Tibial nerve (tissue), 4 donors: Measurements from ENCODE around the gene EXOSC1. TPM values are rescaled to one million over a fixed set of nuclear protein-coding genes. Genes with fewer than 3 reads are reported as not detected.
"Not testable (repeated sequence)": the region's sequence is repeated elsewhere in the genome, so short reads cannot be mapped to it uniquely, and the experiment has no call there.

Experiments
- DNase-seq, 2 donors: peaks; one replicate each; pipeline ENCODE4 v3.0.0-alpha.2; 2019; ENCODE audit warnings: low spot score in 2 of 2
- H3K27ac ChIP-seq, 4 donors: fragments of 200-600 bp; sonication (generic) in 3 of 4; one replicate each; pipeline ENCODE4 v1.5.1; 2017 to 2019; ENCODE audit warnings: mild to moderate bottlenecking in 1 of 4
- H3K27me3 ChIP-seq, 2 donors: fragments of 200-600 bp; sonication (generic) in 1 of 2; one replicate each; pipeline versions ENCODE4 v1.5.1 to v1.6.0; 2017 to 2019
- H3K36me3 ChIP-seq, 3 donors: fragments of 200-600 bp; sonication (generic); one replicate each; pipeline ENCODE4 v1.5.1; 2018 to 2019
- H3K4me1 ChIP-seq, 4 donors: fragments of 200-600 bp; sonication (generic) in 3 of 4; one replicate each; pipeline ENCODE4 v1.5.1; 2017 to 2019
- H3K4me3 ChIP-seq, 4 donors: fragments of 200-600 bp; sonication (generic) in 3 of 4; one replicate each; pipeline ENCODE4 v1.5.1; 2017 to 2019; ENCODE audit warnings: mild to moderate bottlenecking in 1 of 4, moderate library complexity in 1 of 4
- H3K9me3 ChIP-seq, 4 donors: fragments of 200-600 bp; sonication (generic) in 3 of 4; one replicate each; pipeline ENCODE4 v1.5.1; 2017 to 2019
- CTCF ChIP-seq, 5 experiments: fragments of 200-600 bp in 3 of 5; fragments of 450-650 bp in 2 of 5; sonication (generic) in 3 of 5; IDR thresholded peaks; one replicate each; pipeline ENCODE4 v1.5.1; 2016 to 2019; ENCODE audit warnings: antibody characterized with exemption in 5 of 5, mild to moderate bottlenecking in 3 of 5, moderate library complexity in 2 of 5
- EP300 ChIP-seq, 2 donors: sonication (generic); formaldehyde crosslinking; IDR thresholded peaks; one replicate each; pipeline ENCODE4 v1.6.1; 2017; ENCODE audit warnings: antibody characterized with exemption in 2 of 2, mild to moderate bottlenecking in 1 of 2
- POLR2A ChIP-seq, 2 donors: fragments of 450-650 bp; IDR thresholded peaks; one replicate each; pipeline ENCODE4 v1.6.1; 2017; ENCODE audit warnings: antibody characterized with exemption in 2 of 2, mild to moderate bottlenecking in 2 of 2, moderate library complexity in 2 of 2
- WGBS, 2 donors: methylation state at CpG; one replicate each; pipeline ENCODE4 v1.1.5; 2018; 5-methylcytosine and 5-hydroxymethylcytosine counted together
- total RNA-seq, 4 donors: library from RNA; depleted of rRNA; stranded (reverse); fragments of >200 nt; gene quantifications; one replicate each; pipeline ENCODE4 v1.1.0, GENCODE V29; 2016

Gene EXOSC1
- total RNA-seq, 4 donors from 2014 or later, result 21.6 to 40.8 (median 33.4) TPM

- no peak for TF ChIP-seq EP300 (IDR thresholded peaks at IDR 0.05)
- TF ChIP-seq CTCF (IDR thresholded peaks at IDR 0.05), result no peak
- TF ChIP-seq POLR2A (IDR thresholded peaks at IDR 0.05), result no peak
- WGBS, 2 donors, result 83 to 88% methylated on average over 10 of the region's 10 CpGs
Measured at GRCh38 chr10:97412891-97413304, 32.9 kb downstream of the EXOSC1 start.

GRCh38 chr10:97411406-97411805, 34.4 kb downstream of the EXOSC1 start:
- Histone ChIP-seq H3K4me3 (no peak overlapping the region), H3K4me1 (peaks cover 0 to 19% (median 7%) of the 10 kb centered on the region in 4 donors), H3K36me3 (no peaks in the 10 kb centered on the region), H3K27ac (no peak overlapping the region), H3K9me3 (no peaks in the 10 kb centered on the region), H3K27me3 (no peaks in the 10 kb centered on the region)
- 67% methylated on average over 4 of the region's 4 CpGs for WGBS, 2 donors
- no peak for TF ChIP-seq CTCF (IDR thresholded peaks at IDR 0.05)
- no peak for TF ChIP-seq POLR2A (IDR thresholded peaks at IDR 0.05)
- no peak for TF ChIP-seq EP300 (IDR thresholded peaks at IDR 0.05)
- no peak for DNase-seq

More at GRCh38 chr10:97412891-97413304, 32.9 kb downstream of the EXOSC1 start:
- Histone ChIP-seq H3K9me3 (no peaks in the 10 kb centered on the region), H3K27me3 (no peaks in the 10 kb centered on the region), H3K27ac (no peak overlapping the region), H3K4me1 (peaks cover 0 to 4% (median 0%) of the 10 kb centered on the region in 4 donors), H3K4me3 (no peak overlapping the region), H3K36me3 (no peaks in the 10 kb centered on the region)
- DNase-seq, result no peak

GRCh38 chr10:97408496-97408992, 37.3 kb downstream of the EXOSC1 start:
- DNase-seq, result no peak
- H3K27ac ChIP-seq, result no peak overlapping the region
- no peak overlapping the region for H3K4me3 ChIP-seq
- TF ChIP-seq POLR2A (IDR thresholded peaks at IDR 0.05) (no peak), CTCF (IDR thresholded peaks at IDR 0.05) (no peak), EP300 (IDR thresholded peaks at IDR 0.05) (no peak)
- H3K9me3 ChIP-seq, result no peaks in the 10 kb centered on the region
- WGBS, 2 donors, result 52 to 56% methylated on average over 10 of the region's 10 CpGs
- H3K36me3 ChIP-seq, result no peaks in the 10 kb centered on the region
- H3K27me3 ChIP-seq, result no peaks in the 10 kb centered on the region
- peaks cover 0 to 19% (median 7%) of the 10 kb centered on the region in 4 donors for H3K4me1 ChIP-seq

- 78 to 88% methylated on average over 2 of the region's 2 CpGs for WGBS, 2 donors
- Histone ChIP-seq H3K4me3 (no peak overlapping the region), H3K9me3 (no peaks in the 10 kb centered on the region), H3K27me3 (no peaks in the 10 kb centered on the region), H3K36me3 (no peaks in the 10 kb centered on the region), H3K4me1 (peaks cover 0 to 19% (median 7%) of the 10 kb centered on the region in 4 donors), H3K27ac (no peak overlapping the region)
- DNase-seq, result no peak
- no peak for TF ChIP-seq EP300 (IDR thresholded peaks at IDR 0.05)
- no peak for TF ChIP-seq POLR2A (IDR thresholded peaks at IDR 0.05)
- TF ChIP-seq CTCF (IDR thresholded peaks at IDR 0.05), result no peak
Measured at GRCh38 chr10:97407952-97408248, 37.9 kb downstream of the EXOSC1 start.

GRCh38 chr10:97407211-97407951, 38.4 kb downstream of the EXOSC1 start:
- peak overlapping the region in 1 of 4 donors; percentile 14 for H3K4me3 ChIP-seq
- H3K27ac ChIP-seq, result peak overlapping the region in 1 of 4 donors; percentile 4
- H3K27me3 ChIP-seq, result no peaks in the 10 kb centered on the region
- H3K9me3 ChIP-seq, result no peaks in the 10 kb centered on the region
- H3K36me3 ChIP-seq, result no peaks in the 10 kb centered on the region
- peak in 1 of 2 donors; percentile 42 for DNase-seq
- TF ChIP-seq EP300 (IDR thresholded peaks at IDR 0.05) (no peak), CTCF (IDR thresholded peaks at IDR 0.05) (peak; percentile 73 to 85 (median 74)), POLR2A (IDR thresholded peaks at IDR 0.05) (no peak)
- 6 to 9% methylated on average over 8 to 10 of the region's 10 CpGs for WGBS, 2 donors
- H3K4me1 ChIP-seq, result peaks cover 0 to 19% (median 7%) of the 10 kb centered on the region in 4 donors

- not testable (repeated sequence) for H3K27me3 ChIP-seq, H3K36me3 ChIP-seq, DNase-seq, H3K9me3 ChIP-seq, H3K4me3 ChIP-seq
- peak overlapping the region in 1 of 4 donors; percentile 16 for H3K27ac ChIP-seq
- WGBS, 2 donors, result 84 to 89% methylated on average over 7 of the region's 7 CpGs
- peaks cover 0 to 23% (median 7%) of the 10 kb centered on the region in 4 donors for H3K4me1 ChIP-seq
Measured at GRCh38 chr10:97406483-97406882, 39.3 kb downstream of the EXOSC1 start.
